ENCODE results near the gene HEATR1.
"Not testable (repeated sequence)": the region's sequence is repeated elsewhere in the genome, so short reads cannot be mapped to it uniquely, and the experiment has no call there.

The HEATR1 gene

GRCh38 chr1:236581528-236581927 is 22.8 kb downstream of the HEATR1 start:
- no peak for DNase-seq (ENCODE audit: low read depth)

DNA sequence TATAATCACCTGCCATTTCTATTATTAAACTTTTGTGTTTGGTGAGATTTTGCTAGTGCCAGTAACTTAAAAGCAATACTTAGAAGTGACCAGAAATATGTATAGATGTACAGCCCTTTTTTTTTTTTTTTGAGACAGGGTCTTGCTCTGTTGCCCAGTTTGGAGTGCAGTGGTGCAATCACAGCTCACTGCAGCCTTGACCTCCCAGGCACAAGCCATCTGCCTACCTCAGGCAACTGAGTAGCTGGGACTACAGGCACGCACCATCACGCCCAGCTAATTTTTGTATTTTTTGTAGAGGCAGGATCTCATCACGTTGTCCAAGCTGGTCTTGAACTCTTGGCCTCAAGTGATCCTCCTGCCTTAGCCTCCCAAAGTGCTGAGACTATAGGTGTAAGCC is 23.9 kb downstream of the HEATR1 start:
- DNase-seq (ENCODE audit: low read depth) = not testable (repeated sequence)

GRCh38 chr1:236578661-236579060 is 25.7 kb downstream of the HEATR1 start:
- DNase-seq (ENCODE audit: low read depth) = no peak

GRCh38 chr1:236577041-236577440 is 27.3 kb downstream of the HEATR1 start:
- DNase-seq (ENCODE audit: low read depth) = not testable (repeated sequence)

GRCh38 chr1:236576004-236576403 is 28.3 kb downstream of the HEATR1 start:
- peak; percentile 25 for DNase-seq (ENCODE audit: low read depth)

DNA sequence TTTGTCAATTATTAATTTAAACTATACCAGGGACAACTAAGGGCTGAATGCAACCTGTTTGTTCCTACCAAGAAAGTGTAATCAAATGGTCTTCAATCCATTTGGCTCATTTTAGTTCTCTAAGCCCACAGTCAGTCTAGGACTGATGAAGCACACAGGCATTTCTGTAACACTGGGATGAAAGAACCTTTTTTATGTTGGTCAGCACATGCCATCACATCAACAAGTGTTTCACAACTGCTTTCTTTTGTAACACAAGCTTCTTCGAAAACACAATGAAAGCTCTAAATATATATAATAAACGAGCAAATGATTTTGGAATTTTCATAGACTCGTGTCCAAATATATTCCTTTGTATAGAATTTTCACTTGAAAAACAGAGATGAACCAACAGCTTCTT is 28.8 kb downstream of the HEATR1 start:
- DNase-seq (ENCODE audit: low read depth) = peak; percentile 25

DNA sequence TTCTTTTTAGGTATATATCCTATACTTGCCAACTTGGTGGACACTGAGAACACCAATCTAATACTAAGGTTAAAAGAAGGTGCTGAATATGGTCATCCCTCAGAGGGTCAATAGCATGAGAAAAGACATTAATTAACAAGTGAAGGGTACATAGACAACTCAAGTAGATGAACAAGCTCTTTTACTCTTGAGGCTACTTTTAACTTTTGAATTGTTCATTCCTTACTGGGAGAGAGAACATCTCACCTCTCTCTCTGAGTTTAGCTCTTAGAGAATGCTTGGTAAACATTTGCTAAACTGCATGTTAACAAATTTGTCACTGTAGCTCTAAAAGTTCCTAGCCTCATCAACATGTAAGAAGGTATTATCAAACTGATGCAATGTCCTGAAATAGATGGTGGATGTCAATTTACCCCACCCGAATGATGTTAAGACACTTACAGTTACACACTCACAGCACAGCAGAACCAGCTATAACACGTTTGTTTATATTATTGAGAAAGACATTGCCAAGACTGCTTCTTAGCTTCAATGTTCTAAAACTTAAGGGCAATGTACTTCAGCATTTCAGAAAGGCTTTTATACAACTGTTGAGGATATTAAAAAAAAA is 35.9 kb downstream of the HEATR1 start:
- no peak for DNase-seq (ENCODE audit: low read depth)

DNA sequence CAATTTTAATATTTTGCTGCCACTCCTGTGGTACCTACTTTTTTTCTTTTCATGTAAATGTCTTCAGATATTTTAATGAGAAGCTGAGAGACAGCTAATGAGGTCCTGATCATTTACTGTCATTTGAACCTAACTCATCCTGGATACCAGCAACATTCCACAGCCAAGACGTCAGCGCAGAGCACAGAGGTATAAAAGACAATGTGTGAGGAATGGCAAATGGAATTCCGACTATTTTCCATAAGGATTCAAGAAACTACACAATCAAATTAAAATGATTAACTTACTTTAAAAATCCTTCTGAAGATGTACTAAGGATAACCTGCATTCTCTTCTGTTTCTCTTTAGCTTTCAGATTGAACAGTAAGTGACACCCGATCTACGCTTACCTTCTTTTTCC is 38.8 kb downstream of the HEATR1 start:
- DNase-seq (ENCODE audit: low read depth) = no peak

GRCh38 chr1:236561976-236562375 is 42.3 kb downstream of the HEATR1 start:
- DNase-seq (ENCODE audit: low read depth) = no peak

- DNase-seq (ENCODE audit: low read depth) = no peak
These were observed 44.0 kb downstream of the HEATR1 start for GRCh38 chr1:236560213-236560771.

- no peak for DNase-seq (ENCODE audit: low read depth)
These were observed 45.5 kb downstream of the HEATR1 start for GRCh38 chr1:236558846-236559245.

DNA sequence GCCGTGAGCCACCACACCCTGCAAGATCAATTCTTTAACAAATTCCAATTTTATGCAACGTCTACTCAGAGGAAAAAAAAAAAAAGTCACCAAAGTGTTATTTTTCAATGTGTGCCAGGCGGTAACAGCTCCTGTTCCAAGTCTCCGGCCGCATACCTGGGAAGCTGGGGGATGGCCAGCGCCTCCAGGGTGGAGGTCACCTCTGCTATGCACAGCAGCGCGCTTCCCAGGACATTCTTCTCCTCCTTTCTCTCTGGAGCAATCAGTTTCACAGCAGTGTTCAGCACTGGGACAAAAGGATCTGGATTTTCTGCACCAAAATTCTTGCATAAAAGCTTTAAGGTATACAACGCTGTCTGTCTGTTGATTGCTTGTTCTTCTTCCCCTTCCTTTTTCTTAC is 46.2 kb downstream of the HEATR1 start:
- DNase-seq (ENCODE audit: low read depth) = no peak

DNA sequence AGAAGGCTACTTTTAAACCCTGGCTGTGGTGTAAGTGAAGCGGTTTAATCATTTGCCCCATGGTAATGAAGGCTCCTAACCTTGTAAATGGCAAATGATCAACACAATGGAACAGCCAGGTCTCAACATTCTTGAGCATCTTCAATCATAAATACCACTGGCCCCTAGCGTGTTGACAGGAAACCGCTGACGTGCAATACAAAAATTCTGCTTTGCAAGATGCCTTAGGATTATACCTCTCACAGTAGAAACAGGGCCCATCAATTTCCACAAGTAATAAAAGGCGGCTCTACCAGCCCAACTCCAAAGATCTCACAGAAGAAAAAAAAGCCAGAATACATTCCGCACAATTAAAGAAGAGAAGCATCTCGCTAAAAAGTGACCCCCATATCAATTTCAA is 47.7 kb downstream of the HEATR1 start:
- DNase-seq (ENCODE audit: low read depth) = no peak

DNA sequence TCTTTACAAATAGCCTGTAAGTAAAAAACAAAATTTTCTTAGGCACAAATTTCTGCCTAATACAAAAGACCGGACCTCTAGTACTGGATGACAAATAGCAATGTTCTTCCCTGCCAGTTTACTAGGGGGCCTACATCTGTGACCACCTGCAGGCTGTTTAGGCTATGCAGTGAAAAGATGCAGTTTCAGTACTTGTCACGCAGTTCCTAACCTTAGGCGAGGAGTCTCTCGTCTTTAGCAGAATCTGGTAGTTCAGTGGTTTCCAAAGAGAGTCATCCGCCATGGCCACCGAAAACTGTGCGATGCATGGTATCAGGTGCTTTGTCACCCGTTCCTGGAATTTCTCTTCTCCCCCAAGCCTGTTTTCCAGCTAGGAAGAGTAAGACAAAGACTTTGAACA is 50.9 kb downstream of the HEATR1 start:
- DNase-seq (ENCODE audit: low read depth) = no peak

DNA sequence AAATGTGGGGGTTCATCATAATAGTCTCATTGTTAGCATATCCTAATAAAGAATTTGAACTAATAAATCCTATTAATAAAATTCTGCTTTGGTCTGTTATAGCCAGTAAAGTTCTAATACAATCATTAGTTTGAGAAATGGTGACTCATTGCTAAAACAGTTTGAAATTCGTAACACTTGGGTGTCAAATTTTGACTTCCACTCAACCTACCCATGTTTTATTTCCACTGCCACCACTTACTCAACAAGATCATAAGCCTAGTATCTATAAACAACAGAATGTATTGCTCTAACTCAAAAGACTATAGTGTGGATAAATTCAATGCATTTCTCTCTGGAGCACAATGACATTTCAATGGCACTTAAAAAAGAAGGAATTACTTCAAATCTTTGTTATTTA is 51.4 kb downstream of the HEATR1 start:
- no peak for DNase-seq (ENCODE audit: low read depth)

DNA sequence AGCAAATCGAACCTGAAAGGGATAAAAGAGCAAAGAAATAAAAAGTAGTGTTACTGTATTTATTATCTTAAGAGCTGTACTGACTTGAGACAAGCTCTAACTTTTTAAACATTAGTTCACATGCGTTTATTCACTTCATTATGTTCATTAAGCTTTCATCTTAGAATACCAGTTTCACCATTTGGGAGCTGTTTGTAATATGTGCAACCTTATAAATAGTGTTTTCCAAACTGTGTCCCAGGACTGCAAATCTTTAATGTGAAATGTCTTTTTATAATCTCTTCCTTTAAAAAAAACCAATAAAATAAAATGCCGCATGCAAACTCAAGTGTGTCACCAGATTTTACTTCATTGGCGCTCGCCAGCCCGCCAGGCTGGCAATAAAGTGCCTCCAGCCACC is 52.2 kb downstream of the HEATR1 start:
- no peak for DNase-seq (ENCODE audit: low read depth)

- DNase-seq (ENCODE audit: low read depth) = no peak
These were observed 53.1 kb downstream of the HEATR1 start for GRCh38 chr1:236550961-236551851.

GRCh38 chr1:236548452-236548851 is 55.9 kb downstream of the HEATR1 start:
- DNase-seq (ENCODE audit: low read depth) = no peak

GRCh38 chr1:236545621-236546169 is 58.6 kb downstream of the HEATR1 start:
- no peak for DNase-seq (ENCODE audit: low read depth)

- no peak for DNase-seq (ENCODE audit: low read depth)
These were observed 61.1 kb downstream of the HEATR1 start for GRCh38 chr1:236543065-236543669.

DNA sequence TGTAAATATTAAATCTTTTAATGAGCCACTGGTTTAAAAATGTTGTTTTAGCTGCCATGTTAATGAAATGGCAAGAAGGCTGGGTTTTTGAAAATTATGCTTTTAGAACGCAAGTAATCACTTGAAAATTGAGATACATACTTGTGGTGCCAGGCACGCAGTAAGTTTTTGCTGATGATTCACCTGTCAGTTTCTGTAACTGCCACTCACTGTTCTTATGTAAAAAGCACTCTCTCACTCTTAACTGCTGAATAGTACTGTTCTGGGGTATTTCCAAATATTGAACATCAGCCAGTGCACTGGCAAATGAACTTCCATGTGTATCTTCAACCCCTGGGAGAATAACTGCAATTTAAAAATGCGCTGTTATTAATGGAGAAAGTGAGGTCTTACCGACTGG is 62.6 kb downstream of the HEATR1 start:
- DNase-seq (ENCODE audit: low read depth) = no peak

DNA sequence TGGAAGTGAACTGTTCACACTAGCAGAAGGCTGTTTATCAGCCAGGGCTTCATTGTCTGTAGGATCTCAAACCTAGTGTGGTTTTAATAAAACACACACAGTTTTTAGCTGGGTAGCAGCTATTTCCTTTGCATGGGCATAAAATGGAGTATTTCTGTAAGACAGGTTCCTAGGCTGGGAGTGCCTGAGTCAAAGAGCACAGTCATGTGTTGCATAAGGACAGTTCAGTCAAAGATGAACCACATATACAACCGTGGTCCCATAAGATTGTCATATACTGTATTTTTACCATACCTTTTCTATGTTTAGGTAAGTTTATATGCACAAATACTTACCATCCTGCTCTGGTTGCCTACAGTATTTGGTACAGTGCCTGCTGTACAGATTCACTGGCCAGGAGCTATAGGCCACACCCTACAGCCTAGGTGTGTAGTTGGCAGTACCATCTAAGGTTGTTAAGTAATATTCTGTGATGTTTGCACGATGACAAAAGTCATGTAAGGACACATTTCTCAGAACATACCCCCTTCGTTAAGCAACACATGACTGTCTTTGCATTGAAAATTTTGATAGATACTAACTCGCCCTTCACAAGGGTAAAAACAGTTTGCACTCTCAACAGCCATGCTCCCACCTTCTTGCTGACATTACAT is 63.4 kb downstream of the HEATR1 start:
- DNase-seq (ENCODE audit: low read depth) = no peak
